A204.1 (cell line): ENCODE results near the gene SIRT6.
"Not testable (repeated sequence)": the region's sequence is repeated elsewhere in the genome, so short reads cannot be mapped to it uniquely, and the experiment has no call there.

Experiments
- FAIRE-seq: peaks from 2 replicates; lab custom pipeline; 2012; peaks lifted over from hg19 to GRCh38; lab: Jason Lieb, UNC

Gene SIRT6

DNA sequence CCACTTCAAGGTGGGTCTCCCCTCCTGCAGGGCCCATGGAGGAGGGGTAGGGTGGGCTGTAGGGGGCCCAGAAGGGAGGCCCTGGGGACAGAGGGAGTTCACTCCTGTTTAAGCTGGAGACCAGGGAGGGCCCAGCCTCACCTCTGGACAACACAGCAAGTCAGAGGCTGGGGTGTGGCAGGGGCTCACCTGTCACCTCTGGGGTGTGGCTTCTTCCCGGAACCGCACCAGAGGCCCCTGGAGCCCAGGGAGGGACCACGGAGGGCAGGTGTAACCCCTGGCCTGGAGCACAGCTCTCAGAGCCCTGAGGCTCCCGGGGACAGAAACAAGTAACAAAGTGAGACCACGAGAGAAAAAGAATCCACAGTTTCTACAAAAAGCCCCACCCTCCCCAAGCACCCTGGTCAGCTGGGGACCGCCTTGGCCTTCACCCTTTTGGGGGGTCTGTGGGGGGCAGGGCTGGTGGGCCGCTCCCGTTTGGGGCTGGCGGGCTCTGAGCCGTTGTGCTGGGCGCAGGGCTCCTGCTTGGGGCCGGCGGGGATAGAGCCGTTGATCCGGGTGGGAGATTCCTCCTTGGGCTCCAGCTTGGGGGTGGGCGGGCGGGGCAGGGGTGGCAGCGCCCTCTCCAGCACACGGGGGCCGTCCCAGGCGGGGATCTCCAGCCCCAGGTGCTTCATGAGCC lies 8.0 kb downstream of the SIRT6 start:
- no peak for FAIRE-seq

DNA sequence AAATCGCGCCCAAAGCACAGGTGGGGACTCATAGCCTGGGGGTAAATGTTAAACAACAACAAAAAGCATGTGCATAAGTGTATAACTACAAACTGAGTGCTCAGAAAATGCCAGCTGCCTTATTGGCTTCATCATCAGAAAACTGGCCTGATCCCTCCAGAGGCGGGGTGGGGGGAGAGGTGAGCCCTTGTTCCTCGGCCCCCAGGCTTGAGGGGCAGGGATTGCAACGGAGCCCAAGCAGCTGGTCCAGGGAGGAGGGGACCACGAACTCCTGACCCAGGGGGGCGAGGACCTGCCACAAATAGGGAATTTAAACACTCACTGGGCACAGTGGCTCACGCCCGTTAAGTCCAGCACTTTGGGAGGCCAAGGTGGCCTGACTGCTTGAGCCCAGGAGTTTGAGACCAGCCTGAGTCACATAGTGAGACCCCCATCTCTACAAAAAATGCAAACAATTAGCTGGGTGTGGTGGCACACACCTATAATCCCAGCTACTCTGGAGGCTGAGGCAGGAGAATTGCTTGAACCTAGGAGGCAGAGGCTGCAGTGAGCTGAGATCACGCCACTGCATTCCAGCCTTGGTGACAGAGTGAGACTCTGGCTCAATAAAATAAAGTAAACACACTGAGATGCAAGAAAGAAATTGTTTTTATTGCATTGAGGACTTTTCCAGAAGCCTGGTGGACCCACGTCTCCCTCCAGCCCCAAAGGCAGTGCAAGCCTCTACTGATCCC lies 8.7 kb downstream of the SIRT6 start:
- no peak for FAIRE-seq

DNA sequence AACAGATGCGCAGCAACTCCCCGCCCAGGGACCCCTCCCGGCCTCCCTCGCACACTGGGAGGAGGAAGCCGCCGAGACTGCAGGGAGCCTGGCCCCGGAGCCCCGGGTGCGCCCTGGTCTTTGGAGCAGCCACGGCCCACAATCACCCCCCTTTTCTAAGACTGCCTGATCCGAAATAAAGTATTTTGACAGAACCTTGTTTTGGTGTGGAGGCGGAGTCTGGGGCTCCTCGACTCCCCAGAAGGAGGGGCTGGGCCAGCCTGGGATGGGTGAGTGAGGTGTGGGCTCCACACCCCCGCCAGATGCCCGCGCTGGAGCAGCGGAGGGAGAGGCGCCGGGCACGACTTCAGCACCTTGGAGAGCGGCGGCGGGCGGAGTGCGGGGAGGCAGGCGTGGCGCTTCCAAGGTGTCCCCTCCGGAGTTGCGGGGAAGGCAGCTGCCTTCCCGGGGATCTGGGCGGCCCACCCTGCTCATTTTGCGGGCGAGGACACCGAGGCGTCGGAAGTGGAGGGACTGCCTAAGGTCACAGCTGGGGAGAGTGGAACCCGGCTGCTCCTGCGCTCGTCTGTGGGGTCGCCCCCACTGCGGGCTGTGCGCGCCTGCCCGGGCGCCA lies 9.4 kb downstream of the SIRT6 start:
- FAIRE-seq = no peak

DNA sequence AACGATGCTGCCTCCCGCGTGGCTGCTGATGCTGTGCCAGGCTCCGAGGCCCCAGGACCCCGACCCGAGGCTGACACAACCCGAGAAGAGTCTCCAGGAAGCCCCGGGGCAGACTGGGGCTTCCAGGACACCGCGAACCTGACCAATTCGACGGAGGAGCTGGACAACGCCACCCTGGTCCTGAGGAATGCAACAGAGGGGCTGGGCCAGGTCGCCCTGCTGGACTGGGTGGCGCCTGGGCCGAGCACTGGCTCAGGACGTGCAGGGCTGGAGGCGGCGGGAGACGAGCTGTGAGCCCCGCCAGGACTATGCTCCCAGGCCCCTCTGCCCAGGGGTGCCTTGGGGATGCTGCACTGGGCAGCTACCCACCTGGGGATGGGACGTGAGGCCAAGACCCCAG lies 10.7 kb downstream of the SIRT6 start:
- FAIRE-seq = no peak

DNA sequence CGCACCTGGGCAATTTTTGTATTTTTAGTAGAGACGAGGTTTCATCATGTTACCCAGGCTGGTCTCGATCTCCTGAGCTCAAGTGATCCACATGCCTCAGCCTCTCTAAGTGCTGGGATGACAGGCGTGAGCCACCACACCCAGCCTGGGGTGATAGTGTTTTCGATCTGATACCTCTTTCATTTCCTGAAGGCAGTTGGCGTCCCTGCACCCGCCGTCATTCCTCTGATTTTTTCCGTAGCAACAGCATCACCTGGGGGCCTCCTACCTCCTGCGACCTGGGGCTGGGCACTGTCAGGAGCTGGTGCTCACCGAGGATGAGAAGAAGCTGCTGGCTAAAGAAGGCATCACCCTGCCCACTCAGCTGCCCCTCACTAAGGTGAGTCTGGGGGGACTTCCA lies 18.1 kb downstream of the SIRT6 start:
- no peak for FAIRE-seq

DNA sequence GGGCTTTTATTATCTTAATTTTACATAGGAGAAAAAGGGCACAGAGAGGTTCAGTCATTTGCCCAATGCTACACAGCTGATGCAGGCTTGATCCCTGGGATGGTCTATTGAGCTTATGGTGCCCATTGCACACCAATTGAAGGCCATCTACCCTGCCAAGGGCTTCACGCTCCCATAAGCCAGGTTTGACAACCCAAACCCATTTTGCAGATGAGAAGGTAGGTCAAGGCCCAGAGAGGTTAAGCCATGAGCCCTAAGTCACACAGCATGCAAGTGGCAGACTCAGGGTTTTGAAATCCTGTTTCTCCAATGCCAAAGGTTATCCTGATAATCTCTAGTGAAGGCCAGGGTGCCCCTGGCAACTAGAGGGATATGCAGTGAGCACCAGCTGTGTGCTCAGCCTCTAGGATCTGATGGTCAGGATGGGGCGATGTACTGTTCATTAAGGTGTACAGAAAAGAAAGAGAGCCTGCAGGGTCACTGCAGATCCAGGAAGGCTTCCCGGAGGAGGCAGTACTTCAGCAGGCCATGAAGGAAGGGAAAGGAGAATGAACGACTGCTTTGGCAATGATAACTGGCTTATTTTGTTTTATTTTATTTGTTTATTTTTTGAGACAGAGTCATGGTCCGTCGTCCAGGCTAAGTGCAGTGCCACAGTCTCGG lies 20.8 kb downstream of the SIRT6 start:
- no peak for FAIRE-seq

DNA sequence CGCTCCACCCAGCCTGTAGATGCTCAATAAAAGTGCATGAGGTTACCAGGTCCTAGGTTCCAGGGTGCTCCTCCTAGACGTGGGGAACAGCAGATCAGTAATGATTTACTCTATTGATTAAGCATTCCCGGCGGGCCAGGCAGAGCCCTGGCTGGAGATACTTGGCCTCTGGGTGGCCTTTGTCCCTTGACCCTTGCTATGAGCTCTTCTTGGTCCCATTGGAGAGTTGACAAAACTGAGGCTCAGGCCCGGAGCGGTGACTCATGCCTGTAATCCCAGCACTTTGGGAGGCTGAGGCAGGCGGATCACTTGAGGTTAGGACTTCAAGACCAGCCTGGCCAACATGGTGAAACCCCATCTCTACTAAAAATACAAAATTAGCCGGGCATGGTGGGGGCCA lies 24.4 kb downstream of the SIRT6 start:
- FAIRE-seq = not testable (repeated sequence)

DNA sequence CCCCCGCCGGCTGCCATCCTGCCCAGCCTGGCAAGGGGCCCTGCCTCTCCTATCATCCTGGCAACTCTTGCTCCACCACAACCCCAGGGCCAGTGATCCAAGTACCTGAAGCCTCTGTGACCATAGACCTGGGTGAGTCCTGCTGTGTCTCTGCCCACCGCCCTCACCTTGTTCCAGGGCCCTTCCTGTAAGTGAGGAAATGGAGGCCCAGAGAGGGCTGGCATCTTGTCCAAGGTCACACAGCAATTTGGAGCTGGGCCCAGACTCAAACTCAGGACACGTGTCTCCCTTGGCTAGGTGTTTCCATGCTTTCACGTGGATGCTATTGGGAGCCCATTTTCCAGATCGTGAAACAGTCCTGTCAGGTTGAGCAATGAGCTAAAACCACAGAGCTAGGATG lies 25.2 kb downstream of the SIRT6 start:
- FAIRE-seq = no peak

DNA sequence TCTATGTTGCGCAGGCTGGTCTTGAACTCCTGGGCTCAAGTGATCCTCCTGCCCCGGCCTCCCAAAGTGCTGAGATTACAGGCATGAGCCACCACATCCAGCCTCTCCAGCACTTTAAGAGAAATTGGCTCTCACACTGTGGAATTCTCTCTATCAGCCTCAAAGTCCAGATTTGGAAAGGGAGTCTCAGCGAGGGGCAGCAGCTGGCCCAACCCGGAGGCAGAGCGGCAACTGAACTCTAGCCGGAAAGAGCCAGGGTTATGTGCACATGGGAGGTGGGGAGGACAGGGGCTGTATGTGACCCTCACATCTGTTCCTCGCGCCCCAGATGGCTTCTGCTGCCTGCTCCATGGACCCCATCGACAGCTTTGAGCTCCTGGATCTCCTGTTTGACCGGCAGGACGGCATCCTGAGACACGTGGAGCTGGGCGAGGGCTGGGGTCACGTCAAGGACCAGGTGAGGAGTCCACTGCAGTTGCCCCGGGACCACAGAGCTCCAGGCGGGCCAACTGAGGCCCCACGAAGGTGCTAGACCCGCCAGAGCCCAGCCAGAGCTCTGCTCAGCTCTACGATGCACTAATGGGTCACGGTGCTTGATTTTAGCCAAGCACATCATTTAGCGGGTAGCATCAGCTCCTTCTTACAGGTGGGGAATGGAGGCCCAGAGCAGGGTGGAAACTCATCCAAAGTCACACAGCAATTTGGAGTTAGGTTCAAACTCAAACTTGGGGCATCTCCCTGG lies 27.6 kb downstream of the SIRT6 start:
- FAIRE-seq = no peak

DNA sequence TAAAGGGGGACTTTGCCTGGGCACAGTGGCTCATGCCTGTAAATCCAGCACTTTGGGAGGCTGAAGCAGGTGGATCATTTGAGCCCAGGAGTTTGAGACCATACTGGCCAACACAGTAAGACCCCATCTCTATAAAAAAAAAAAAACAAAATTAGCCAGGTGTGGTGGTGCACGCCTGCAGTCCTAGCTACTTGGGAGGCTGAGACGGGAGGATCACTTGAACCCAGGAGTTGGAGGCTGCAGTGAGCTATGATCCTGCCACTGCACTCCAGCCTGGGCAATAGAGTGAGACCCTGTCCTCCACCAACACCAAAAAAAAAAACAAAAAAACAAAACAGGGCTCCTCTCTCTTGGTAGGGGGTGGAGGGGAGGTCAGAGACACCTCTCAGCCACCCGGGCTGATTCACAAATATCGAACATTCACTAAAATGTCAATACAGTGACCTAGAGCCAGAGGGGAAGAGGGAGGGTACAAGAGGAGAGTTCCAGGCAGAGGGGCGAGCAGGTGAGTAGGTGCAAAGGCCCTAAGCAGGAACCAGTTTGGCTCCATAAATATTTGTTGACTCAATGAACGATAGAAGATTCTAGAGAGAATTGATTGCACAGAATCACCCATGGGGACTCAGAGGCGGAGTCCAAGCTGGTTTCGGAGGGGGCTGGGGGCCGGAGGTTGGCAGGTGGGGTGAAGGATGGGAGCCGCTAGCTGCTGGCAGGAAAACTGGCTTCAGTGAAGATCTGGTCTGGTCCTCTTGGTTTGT lies 29.9 kb downstream of the SIRT6 start:
- no peak for FAIRE-seq

DNA sequence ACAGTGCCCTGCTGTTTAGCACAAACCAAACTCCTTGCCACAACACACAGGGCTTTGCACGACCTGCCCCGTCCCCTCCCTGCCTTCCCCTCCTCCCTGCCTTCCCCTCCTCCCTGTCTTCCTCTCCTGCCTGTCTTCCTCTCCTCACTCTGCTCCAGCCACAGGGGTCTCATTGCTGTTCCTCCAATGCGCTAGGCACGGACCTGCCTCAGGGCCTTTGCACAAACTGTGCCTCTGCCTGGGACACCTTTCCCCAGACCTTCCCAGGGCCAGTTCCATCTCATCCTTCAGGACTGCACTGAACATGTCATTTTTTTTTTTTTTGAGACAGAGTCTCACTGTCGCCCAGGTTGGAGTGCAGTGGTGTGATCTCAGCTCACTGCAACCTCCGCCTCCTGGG lies 30.7 kb downstream of the SIRT6 start:
- no peak for FAIRE-seq

DNA sequence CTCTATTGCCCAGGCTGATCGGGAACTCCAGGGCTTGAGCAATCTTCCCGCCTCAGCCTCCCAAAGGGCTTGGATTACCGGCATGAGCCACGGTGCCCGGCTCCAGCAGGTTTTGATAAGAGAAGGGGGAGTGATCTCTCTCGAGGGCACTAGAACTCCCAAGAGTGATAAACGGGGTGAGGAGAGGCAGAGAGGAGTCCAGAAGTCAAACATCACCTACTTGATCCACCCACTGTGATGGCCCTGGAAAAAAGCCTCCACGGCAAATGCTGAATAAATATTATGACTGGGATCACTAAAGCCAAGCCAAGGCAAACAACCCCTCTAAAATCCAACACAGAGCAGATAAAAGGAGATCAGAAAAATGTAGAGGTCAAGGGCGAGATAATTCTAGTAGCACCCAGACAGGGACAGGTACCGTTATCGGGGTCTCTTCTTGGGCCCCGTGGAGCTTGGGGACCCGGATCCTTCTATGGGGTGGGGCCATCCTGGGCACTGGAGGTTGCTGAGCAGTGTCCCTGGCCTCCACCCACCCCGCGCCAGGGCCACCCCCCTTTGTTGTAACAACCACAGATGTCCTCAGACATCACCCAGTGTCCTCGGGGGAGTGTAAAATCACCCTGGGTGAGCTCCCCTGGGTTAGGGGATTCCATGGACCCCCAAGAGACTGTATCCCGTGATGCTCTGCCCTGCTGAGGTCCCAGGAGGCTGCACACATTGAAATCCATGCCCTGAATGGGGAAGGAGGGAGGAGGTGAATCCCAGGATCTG lies 32.7 kb downstream of the SIRT6 start:
- no peak for FAIRE-seq

DNA sequence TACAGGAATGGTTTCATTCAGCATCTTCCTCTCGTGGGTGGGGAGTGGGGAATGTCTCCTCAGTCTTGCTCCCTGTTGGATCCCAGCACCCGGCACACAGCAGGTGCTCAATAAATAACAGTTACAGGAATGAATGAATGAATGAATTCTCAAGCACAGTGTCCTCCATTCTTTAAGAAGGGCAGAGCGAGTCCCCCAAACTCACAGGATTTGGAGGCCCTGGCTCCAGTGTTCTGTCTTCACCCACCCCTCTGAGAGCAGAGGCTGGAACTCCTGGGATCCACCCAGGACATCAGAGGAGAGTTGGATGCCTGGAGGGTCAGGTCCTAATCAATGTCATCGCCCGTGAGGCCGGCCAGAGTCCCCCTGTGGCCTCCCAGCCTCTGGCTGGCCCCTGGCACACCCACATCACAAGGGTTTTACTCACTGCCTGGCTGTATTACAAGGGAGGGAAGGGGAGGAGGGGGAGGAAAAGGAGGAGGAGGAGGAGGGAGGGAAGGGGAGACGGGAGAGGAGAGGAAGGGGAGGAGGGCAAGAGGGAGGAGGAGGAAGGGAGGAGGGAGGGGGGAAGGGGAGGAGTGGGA lies 37.6 kb downstream of the SIRT6 start:
- FAIRE-seq = no peak

DNA sequence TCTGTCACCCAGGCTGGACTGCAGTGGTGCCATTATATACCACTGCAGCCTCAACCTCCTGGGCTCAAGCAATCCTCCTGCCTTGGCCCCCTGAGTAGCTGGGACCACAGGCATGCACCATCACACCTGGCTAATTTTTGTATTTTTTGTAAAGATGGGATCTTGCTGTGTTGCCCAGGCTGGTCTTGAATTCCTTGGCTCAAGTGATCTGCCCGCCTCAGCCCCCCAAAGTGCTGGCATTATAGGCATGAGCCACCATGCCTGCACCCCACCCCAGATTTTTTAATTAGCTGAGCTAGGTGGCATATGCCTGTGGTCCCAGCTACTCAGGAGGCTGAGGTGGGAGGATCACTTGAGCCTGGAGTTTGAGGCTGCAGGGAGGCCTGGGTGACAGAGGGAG lies 39.4 kb downstream of the SIRT6 start:
- not testable (repeated sequence) for FAIRE-seq

DNA sequence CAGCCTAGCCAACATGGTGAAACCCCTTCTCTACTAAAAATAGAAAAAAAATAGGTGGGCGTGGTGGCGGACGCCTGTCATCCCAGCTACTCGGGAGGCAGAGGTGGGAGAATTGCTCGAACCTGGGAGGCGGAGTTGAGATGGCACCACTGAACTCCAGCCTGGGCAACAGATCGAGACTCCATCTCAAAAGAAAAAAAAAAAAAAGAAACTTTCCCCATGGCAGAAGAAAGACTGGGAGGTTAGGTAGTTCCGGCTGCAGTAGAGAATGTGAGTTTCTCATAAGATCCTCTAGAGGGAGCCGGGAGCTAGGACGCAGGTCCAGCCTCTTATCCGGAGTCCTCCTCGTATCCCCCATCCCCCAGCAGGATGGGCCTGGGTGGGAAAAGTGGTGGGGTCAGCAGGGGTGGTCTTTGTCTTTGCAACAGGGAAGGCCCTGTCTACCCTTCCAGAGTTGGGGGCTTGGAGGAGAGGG lies 42.1 kb downstream of the SIRT6 start:
- FAIRE-seq = no peak

DNA sequence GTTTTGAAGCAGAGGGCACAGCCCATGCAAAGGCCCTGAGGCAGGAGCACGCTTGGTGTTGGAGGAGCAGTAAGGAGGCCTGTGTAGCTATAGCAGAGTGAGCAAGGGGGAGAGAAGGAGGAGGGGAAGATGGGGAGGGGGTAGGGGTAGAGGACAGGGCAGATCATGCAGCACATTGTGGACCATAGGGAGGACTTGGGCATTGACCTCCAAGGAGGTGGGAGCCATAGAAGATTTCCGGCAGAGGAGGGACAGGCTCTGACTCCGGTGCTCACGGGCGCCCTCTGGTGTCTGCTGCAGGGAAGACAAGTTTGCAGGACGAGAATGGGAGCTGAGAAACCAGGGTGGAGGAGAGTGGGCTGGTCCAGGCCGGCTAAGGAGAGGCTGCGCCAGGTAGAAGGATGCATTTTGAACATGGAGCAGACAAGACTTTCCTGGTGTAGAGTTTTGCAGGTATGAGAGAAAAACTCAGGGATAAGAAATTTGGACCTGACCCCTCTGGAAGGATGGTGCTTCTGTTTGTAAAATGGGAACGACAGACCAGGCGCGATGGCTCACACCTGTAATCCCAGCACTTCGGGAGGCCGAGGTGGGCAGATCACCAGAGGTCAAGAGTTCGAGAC lies 42.6 kb downstream of the SIRT6 start:
- FAIRE-seq = no peak

DNA sequence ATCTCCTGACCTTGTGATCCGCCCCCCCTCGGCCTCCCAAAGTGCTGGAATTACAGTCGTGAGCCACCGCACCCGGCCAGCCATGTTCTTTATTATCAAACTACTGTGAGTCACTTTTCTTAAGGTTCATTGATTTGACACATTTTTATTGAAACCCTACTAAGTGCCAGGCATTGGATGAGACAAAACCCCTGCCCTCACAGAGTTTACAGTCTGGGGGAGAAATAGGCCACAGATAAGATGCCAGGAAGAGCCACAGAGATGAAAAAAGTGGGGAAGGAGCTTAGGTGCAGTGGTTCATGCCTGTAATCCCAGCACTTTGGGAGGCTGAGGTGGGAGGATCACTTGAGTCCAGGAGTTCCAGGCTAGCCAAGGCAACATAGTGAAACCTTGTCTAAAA lies 43.9 kb downstream of the SIRT6 start:
- no peak for FAIRE-seq

DNA sequence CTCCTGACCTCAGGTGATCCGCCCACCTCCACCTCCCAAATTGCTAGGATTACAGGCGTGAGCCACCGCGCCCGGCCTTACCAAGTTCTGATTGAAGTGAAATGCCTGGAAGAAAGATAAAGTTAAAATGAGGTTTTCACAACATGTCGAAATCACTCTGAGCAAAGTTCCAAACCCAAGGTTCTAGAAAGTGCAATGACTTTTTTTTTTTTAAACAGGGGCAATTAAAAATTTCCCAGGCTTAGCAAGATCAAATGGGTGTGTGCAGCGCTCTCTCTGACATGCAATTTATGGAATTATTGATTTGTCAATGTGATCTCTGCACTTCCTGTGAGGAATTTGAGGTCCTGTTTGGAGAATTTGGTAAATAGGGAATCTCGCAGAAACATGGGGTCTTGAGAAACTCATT lies 45.7 kb downstream of the SIRT6 start:
- no peak for FAIRE-seq

DNA sequence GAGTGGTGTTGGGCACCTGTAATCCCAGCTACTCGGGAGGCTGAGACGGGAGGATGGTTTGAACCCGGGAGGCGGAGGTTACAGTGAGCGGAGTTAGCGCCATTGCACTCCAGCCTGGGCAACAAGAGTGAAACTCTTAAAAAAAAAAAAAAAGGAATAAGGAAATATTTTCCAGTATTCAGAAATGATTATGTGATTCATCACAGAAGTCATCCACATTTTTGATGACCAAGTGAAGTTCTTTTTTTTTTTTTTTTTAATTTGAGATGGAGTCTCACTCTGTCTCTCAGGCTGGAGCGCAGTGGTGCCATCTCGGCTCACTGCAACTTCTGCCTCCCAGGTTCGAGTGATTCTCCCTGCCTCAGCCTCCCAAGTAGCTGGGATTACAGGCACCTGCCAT lies 47.0 kb downstream of the SIRT6 start:
- not testable (repeated sequence) for FAIRE-seq

DNA sequence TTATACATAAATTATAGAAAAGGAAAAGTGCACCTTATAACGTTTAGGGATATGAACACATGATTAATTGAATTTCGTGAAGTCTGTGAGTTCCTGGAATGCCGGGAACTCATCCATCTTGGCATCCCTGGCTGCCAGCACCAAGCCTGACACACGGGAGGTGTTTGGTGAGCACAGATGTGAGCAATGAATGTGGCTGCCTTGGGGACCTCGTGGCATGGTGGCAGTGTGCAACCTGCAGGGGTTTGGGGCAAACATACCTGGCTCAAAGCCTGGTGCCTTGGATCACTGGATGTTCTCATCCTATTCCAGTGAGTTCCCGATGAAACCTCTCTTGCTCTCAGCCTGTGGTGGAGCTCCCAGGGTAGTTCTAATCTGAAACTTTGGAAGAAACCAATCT lies 48.0 kb downstream of the SIRT6 start:
- FAIRE-seq = no peak
